Epithelial cell of proximal tubule (primary cell): ENCODE data around the gene PHACTR1. TPM values are rescaled to one million over a fixed set of nuclear protein-coding genes. Genes with fewer than 3 reads are reported as not detected.
"Not testable (repeated sequence)": the region's sequence is repeated elsewhere in the genome, so short reads cannot be mapped to it uniquely, and the experiment has no call there.

Source experiments
- DNase-seq: peaks from one replicate; pipeline ENCODE4 v3.0.0-alpha.2; 2011; ENCODE audit warnings: low read depth
- H3K4me3 ChIP-seq: 2 replicates; pipeline ENCODE4 v1.5.1; 2011; ENCODE audit warnings: low read depth, mild to moderate bottlenecking, low read length
- CTCF ChIP-seq: conservative IDR thresholded peaks from 2 replicates; pipeline ENCODE4 v1.5.1; 2012; ENCODE audit warnings: low read depth, mild to moderate bottlenecking, low read length
- total RNA-seq: library from RNA; depleted of rRNA; stranded (reverse); fragments of >200 nt; gene quantifications from 2 replicates; pipeline ENCODE4 v1.2.3, GENCODE V29; 2015

The PHACTR1 gene
- total RNA-seq, 1 donor from 2014 or later = 0.98 TPM

- DNase-seq = no peak
- no peak for TF ChIP-seq CTCF
Observed at GRCh38 chr6:13315896-13316295, 599.3 kb downstream of the PHACTR1 start.

GRCh38 chr6:13318821-13319220 lies 602.3 kb downstream of the PHACTR1 start:
- H3K4me3 ChIP-seq = no peak overlapping the region
- TF ChIP-seq CTCF = no peak
- DNase-seq = peak; percentile 84

More at GRCh38 chr6:13315896-13316295, 599.3 kb downstream of the PHACTR1 start:
- H3K4me3 ChIP-seq = no peak overlapping the region

GRCh38 chr6:13319891-13320564 lies 603.5 kb downstream of the PHACTR1 start:
- H3K4me3 ChIP-seq = no peak overlapping the region
- no peak for DNase-seq
- no peak for TF ChIP-seq CTCF

- DNase-seq = not testable (repeated sequence)
Observed at GRCh38 chr6:13326031-13326586, 609.5 kb downstream of the PHACTR1 start.

GRCh38 chr6:13327691-13328075 lies 611.1 kb downstream of the PHACTR1 start:
- no peak for TF ChIP-seq CTCF
- no peak for DNase-seq
- H3K4me3 ChIP-seq = peak overlapping the region; percentile 99

More at GRCh38 chr6:13326031-13326586, 609.5 kb downstream of the PHACTR1 start:
- H3K4me3 ChIP-seq = not testable (repeated sequence)

- DNase-seq = peak; percentile 37
- peak within 1 kb of the TSS; percentile 99 for H3K4me3 ChIP-seq
- TF ChIP-seq CTCF = peak; percentile 7
Observed at GRCh38 chr6:13328076-13328874, 611.7 kb downstream of the PHACTR1 start, which contains the start of gene TBC1D7. Gene TBC1D7, minus strand, starts transcription at chr6:13328537. Its CDS starts 1,639 bp downstream, at chr6:13326898.

- peak overlapping the region; percentile 99 for H3K4me3 ChIP-seq
- no peak for TF ChIP-seq CTCF
- DNase-seq = no peak
Observed at GRCh38 chr6:13328875-13329183, 612.3 kb downstream of the PHACTR1 start.
